HEK293 (cell line): ENCODE results near the gene TSHZ2.

Source experiments
- CTCF ChIA-PET: fragments of 350-600 bp; formaldehyde crosslinking; extraction: SDS; loops from one replicate; lab custom pipeline; 2021; ENCODE audit warnings: antibody characterized with exemption; lab: Yijun Ruan, JAX
- POLR2A ChIA-PET: fragments of 300-600 bp; formaldehyde crosslinking; extraction: SDS; loops from one replicate; lab custom pipeline; 2020; ENCODE audit warnings: antibody characterized with exemption, inconsistent platforms; lab: Yijun Ruan, JAX
- H3K27ac ChIP-seq: fragments of 200-500 bp; sonication (Bioruptor generic); 2 replicates; pipeline ENCODE4 v1.5.1; 2014; ENCODE audit warnings: low read depth, low read length, control low read depth, inconsistent platforms; ENCODE audit errors: extremely low read depth
- H3K36me3 ChIP-seq, 2 experiments: fragments of 200-500 bp in 1 of 2; sonication (Bioruptor generic) in 1 of 2; 1 replicate in 1 of 2; 2 replicates in 1 of 2; pipeline ENCODE4 v1.5.1; 2014 to 2017; ENCODE audit warnings: inconsistent platforms in 2 of 2, low read length in 2 of 2; ENCODE audit not compliant: control insufficient read depth in 2 of 2, insufficient read depth in 1 of 2
- H3K4me1 ChIP-seq: fragments of 200-500 bp; sonication (Bioruptor generic); 2 replicates; pipeline ENCODE4 v1.5.1; 2014; ENCODE audit warnings: mild to moderate bottlenecking, low read length, inconsistent platforms; ENCODE audit not compliant: control insufficient read depth, insufficient read depth
- H3K4me3 ChIP-seq: 2 replicates; pipeline ENCODE4 v1.5.1; 2011; ENCODE audit warnings: low read depth, mild to moderate bottlenecking, control low read depth, low read length, moderate library complexity
- H3K9me3 ChIP-seq: fragments of 200-500 bp; sonication (Bioruptor generic); 2 replicates; pipeline ENCODE4 v1.5.1; 2014; ENCODE audit warnings: low read depth, low read length, inconsistent platforms; ENCODE audit not compliant: control insufficient read depth, insufficient read depth
- BCL11A ChIP-seq: fragments of 450-650 bp; formaldehyde crosslinking; IDR thresholded peaks from 2 replicates; pipeline ENCODE4 v1.5.1; 2016; ENCODE audit warnings: low read depth, missing biosample characterization, missing genetic modification characterization
- HOXD13 ChIP-seq: sonication (generic); formaldehyde crosslinking; IDR thresholded peaks from 2 replicates; pipeline ENCODE4 v1.8.0; 2022; ENCODE audit warnings: missing genetic modification reagents, borderline replicate concordance
- KLF8 ChIP-seq: fragments of 450-650 bp; formaldehyde crosslinking; IDR thresholded peaks from 2 replicates; pipeline ENCODE4 v1.5.1; 2016; ENCODE audit warnings: missing biosample characterization, missing genetic modification characterization
- SP2 ChIP-seq: fragments of 450-650 bp; formaldehyde crosslinking; IDR thresholded peaks from 2 replicates; pipeline ENCODE4 v1.5.1; 2016; ENCODE audit warnings: missing biosample characterization, missing genetic modification characterization
- TCF7L2 ChIP-seq: IDR thresholded peaks from 2 replicates; pipeline ENCODE4 v1.6.1; 2011; ENCODE audit warnings: low read depth, mild to moderate bottlenecking, inconsistent platforms, low read length, moderate library complexity, borderline replicate concordance
- ZBTB20 ChIP-seq: fragments of 450-650 bp; formaldehyde crosslinking; IDR thresholded peaks from 2 replicates; pipeline ENCODE4 v1.5.1; 2016; ENCODE audit warnings: missing biosample characterization, missing genetic modification characterization
- ZBTB48 ChIP-seq: fragments of 450-650 bp; formaldehyde crosslinking; IDR thresholded peaks from 2 replicates; pipeline ENCODE4 v1.5.1; 2016; ENCODE audit warnings: missing biosample characterization, missing genetic modification characterization
- ZFHX2 ChIP-seq: fragments of 450-650 bp; formaldehyde crosslinking; conservative IDR thresholded peaks from 2 replicates; pipeline ENCODE4 v1.5.1; 2016; ENCODE audit warnings: missing biosample characterization, missing genetic modification characterization
- ZNF16 ChIP-seq: fragments of 450-650 bp; formaldehyde crosslinking; IDR thresholded peaks from 2 replicates; pipeline ENCODE4 v1.5.1; 2016; ENCODE audit warnings: low read depth, missing biosample characterization, missing genetic modification characterization
- ZNF335 ChIP-seq: fragments of 450-650 bp; formaldehyde crosslinking; conservative IDR thresholded peaks from 2 replicates; pipeline ENCODE4 v1.5.1; 2016; ENCODE audit warnings: missing biosample characterization, missing genetic modification characterization
- ZNF624 ChIP-seq: fragments of 450-650 bp; formaldehyde crosslinking; IDR thresholded peaks from 2 replicates; pipeline ENCODE4 v1.5.1; 2017; ENCODE audit warnings: missing biosample characterization, missing genetic modification characterization
- ZNF626 ChIP-seq: fragments of 450-650 bp; sonication (Bioruptor Pico); formaldehyde crosslinking; IDR thresholded peaks from 2 replicates; pipeline ENCODE4 v1.5.1; 2018; ENCODE audit warnings: missing biosample characterization, missing genetic modification characterization, inconsistent platforms
- ZNF664 ChIP-seq: fragments of 450-650 bp; formaldehyde crosslinking; IDR thresholded peaks from 2 replicates; pipeline ENCODE4 v1.5.1; 2016; ENCODE audit warnings: missing biosample characterization, missing genetic modification characterization
- ZNF707 ChIP-seq: fragments of 450-650 bp; formaldehyde crosslinking; IDR thresholded peaks from 2 replicates; pipeline ENCODE4 v1.5.1; 2016; ENCODE audit warnings: missing biosample characterization, missing genetic modification characterization
- ZNF830 ChIP-seq: fragments of 450-650 bp; IDR thresholded peaks from 2 replicates; pipeline ENCODE4 v1.5.0; 2018; ENCODE audit warnings: missing biosample characterization, missing genetic modification characterization, low read depth, mild to moderate bottlenecking, moderate library complexity
- ZSCAN30 ChIP-seq: fragments of 450-650 bp; IDR thresholded peaks from 2 replicates; pipeline ENCODE4 v1.5.1; 2018; ENCODE audit warnings: missing biosample characterization, mild to moderate bottlenecking, missing genetic modification characterization, moderate library complexity
- TF ChIP-seq, protein P1 (sequence below): fragments of 450-650 bp; formaldehyde crosslinking; IDR thresholded peaks from 2 replicates; pipeline ENCODE4 v1.5.1; 2016; ENCODE audit warnings: missing biosample characterization, missing genetic modification characterization
- TF ChIP-seq, protein P2 (sequence below): fragments of 450-650 bp; formaldehyde crosslinking; IDR thresholded peaks from 2 replicates; pipeline ENCODE4 v1.5.1; 2016; ENCODE audit warnings: missing biosample characterization, missing genetic modification characterization, borderline replicate concordance
- TF ChIP-seq, protein P3 (sequence below): fragments of 450-650 bp; formaldehyde crosslinking; IDR thresholded peaks from 2 replicates; pipeline ENCODE4 v1.5.1; 2016; ENCODE audit warnings: missing biosample characterization, missing genetic modification characterization

TSHZ2 gene

DNA sequence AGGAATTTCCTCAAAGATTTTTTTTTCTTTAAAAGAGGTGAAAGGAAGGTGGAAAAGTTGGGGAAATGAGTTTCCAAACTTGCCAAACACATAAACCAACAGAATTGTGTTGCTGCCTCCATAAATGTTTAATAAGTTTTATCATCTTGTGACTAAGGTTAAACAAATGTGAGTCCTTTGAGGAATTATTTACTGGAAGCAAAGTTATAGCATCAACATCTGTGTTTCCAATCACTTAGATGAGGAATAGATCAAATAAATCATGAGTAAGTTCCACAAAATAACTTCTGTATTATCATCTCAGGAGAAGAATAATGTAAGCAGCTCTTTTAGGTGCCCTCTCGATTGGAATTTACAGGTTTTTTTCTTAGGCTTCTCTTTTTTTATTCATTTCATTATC, 20.5 kb downstream of the TSHZ2 start:
- Histone ChIP-seq H3K9me3 (no peaks in the 10 kb centered on the region), H3K27ac (no peak overlapping the region), H3K36me3 (no peaks in the 10 kb centered on the region)
- CTCF ChIA-PET: no interaction called here
- TF ChIP-seq ZNF624 (tag by site-specific recombination): no peak
- no peak for TF ChIP-seq BCL11A
- no peak for TF ChIP-seq TCF7L2
- TF ChIP-seq, protein P1, sequence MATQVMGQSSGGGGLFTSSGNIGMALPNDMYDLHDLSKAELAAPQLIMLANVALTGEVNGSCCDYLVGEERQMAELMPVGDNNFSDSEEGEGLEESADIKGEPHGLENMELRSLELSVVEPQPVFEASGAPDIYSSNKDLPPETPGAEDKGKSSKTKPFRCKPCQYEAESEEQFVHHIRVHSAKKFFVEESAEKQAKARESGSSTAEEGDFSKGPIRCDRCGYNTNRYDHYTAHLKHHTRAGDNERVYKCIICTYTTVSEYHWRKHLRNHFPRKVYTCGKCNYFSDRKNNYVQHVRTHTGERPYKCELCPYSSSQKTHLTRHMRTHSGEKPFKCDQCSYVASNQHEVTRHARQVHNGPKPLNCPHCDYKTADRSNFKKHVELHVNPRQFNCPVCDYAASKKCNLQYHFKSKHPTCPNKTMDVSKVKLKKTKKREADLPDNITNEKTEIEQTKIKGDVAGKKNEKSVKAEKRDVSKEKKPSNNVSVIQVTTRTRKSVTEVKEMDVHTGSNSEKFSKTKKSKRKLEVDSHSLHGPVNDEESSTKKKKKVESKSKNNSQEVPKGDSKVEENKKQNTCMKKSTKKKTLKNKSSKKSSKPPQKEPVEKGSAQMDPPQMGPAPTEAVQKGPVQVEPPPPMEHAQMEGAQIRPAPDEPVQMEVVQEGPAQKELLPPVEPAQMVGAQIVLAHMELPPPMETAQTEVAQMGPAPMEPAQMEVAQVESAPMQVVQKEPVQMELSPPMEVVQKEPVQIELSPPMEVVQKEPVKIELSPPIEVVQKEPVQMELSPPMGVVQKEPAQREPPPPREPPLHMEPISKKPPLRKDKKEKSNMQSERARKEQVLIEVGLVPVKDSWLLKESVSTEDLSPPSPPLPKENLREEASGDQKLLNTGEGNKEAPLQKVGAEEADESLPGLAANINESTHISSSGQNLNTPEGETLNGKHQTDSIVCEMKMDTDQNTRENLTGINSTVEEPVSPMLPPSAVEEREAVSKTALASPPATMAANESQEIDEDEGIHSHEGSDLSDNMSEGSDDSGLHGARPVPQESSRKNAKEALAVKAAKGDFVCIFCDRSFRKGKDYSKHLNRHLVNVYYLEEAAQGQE (tag by site-specific recombination): no peak
- TF ChIP-seq ZSCAN30 (tag by site-specific recombination): no peak
- TF ChIP-seq, protein P2, sequence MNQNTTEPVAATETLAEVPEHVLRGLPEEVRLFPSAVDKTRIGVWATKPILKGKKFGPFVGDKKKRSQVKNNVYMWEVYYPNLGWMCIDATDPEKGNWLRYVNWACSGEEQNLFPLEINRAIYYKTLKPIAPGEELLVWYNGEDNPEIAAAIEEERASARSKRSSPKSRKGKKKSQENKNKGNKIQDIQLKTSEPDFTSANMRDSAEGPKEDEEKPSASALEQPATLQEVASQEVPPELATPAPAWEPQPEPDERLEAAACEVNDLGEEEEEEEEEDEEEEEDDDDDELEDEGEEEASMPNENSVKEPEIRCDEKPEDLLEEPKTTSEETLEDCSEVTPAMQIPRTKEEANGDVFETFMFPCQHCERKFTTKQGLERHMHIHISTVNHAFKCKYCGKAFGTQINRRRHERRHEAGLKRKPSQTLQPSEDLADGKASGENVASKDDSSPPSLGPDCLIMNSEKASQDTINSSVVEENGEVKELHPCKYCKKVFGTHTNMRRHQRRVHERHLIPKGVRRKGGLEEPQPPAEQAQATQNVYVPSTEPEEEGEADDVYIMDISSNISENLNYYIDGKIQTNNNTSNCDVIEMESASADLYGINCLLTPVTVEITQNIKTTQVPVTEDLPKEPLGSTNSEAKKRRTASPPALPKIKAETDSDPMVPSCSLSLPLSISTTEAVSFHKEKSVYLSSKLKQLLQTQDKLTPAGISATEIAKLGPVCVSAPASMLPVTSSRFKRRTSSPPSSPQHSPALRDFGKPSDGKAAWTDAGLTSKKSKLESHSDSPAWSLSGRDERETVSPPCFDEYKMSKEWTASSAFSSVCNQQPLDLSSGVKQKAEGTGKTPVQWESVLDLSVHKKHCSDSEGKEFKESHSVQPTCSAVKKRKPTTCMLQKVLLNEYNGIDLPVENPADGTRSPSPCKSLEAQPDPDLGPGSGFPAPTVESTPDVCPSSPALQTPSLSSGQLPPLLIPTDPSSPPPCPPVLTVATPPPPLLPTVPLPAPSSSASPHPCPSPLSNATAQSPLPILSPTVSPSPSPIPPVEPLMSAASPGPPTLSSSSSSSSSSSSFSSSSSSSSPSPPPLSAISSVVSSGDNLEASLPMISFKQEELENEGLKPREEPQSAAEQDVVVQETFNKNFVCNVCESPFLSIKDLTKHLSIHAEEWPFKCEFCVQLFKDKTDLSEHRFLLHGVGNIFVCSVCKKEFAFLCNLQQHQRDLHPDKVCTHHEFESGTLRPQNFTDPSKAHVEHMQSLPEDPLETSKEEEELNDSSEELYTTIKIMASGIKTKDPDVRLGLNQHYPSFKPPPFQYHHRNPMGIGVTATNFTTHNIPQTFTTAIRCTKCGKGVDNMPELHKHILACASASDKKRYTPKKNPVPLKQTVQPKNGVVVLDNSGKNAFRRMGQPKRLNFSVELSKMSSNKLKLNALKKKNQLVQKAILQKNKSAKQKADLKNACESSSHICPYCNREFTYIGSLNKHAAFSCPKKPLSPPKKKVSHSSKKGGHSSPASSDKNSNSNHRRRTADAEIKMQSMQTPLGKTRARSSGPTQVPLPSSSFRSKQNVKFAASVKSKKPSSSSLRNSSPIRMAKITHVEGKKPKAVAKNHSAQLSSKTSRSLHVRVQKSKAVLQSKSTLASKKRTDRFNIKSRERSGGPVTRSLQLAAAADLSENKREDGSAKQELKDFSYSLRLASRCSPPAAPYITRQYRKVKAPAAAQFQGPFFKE: no peak
- TF ChIP-seq, protein P3, sequence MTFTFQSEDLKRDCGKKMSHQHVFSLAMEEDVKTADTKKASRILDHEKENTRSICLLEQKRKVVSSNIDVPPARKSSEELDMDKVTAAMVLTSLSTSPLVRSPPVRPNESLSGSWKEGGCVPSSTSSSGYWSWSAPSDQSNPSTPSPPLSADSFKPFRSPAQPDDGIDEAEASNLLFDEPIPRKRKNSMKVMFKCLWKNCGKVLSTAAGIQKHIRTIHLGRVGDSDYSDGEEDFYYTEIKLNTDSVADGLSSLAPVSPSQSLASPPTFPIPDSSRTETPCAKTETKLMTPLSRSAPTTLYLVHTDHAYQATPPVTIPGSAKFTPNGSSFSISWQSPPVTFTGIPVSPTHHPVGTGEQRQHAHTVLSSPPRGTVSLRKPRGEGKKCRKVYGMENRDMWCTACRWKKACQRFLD: no peak
- no peak for TF ChIP-seq ZNF335
- TF ChIP-seq ZNF664: no peak
- TF ChIP-seq ZBTB20 (tag by site-specific recombination): no peak
- TF ChIP-seq ZNF626 (tag by site-specific recombination): no peak
- TF ChIP-seq ZNF16 (tag by site-specific recombination): no peak
- no peak for TF ChIP-seq SP2 (tag by site-specific recombination)
- TF ChIP-seq ZNF830: no peak
- no peak for TF ChIP-seq ZFHX2 (tag by site-specific recombination)
- TF ChIP-seq ZBTB48 (tag by site-specific recombination): no peak
- no peak for TF ChIP-seq ZNF707
- TF ChIP-seq KLF8: no peak
- no peak for TF ChIP-seq HOXD13 (CRISPR knock-in tag)
- TF ChIP-seq, all 188 proteins: peak for 0
- POLR2A ChIA-PET: no interaction called here
- no peak overlapping the region for H3K4me3 ChIP-seq
- H3K4me1 ChIP-seq: peaks cover 6% of the 10 kb centered on the region; the same call in 1 of the 2 replicates
